ENCODE measurements around the gene VSX1. TPM values are rescaled to one million over a fixed set of nuclear protein-coding genes. Genes with fewer than 3 reads are reported as not detected.

VSX1 gene
- total and polyA plus RNA-seq, 8 donors: 0.05 TPM; not detected in 7

- no peaks in the 10 kb centered on the region for H3K4me1 ChIP-seq
- no peaks in the 10 kb centered on the region for H3K36me3 ChIP-seq
- intact Hi-C loops (cut with DNase I; ENCODE audit: low total_unique reads): no loop called here
- TF ChIP-seq POLR2AphosphoS5 (IDR thresholded peaks at IDR 0.05) (no peak), CTCF (IDR thresholded peaks at IDR 0.05) (no peak), EP300 (IDR thresholded peaks at IDR 0.05) (no peak), POLR2A (IDR thresholded peaks at IDR 0.05) (no peak)
- no peak overlapping the region for H3K4me3 ChIP-seq
- peaks cover 6 to 54% (median 10%) of the 10 kb centered on the region in 3 donors for H3K27me3 ChIP-seq
- H3K9me3 ChIP-seq: no peaks in the 10 kb centered on the region
- DNase-seq: peak in 1 of 2 donors; percentile 57
- no peak overlapping the region for H3K27ac ChIP-seq
- 53 to 66% (median 61%) methylated on average over 12 to 14 of the region's 14 CpGs for WGBS, 5 donors
Measured at GRCh38 chr20:25090492-25091429, 8.8 kb upstream of the VSX1 start.

- intact Hi-C loops (cut with DNase I; ENCODE audit: low total_unique reads): no loop called here
- H3K4me1 ChIP-seq: peaks cover under 1 to 5% (median 2%) of the 10 kb centered on the region in 4 donors
- TF ChIP-seq EP300 (IDR thresholded peaks at IDR 0.05): no peak
- no peak for TF ChIP-seq POLR2A (IDR thresholded peaks at IDR 0.05)
- TF ChIP-seq CTCF (IDR thresholded peaks at IDR 0.05): no peak
- no peak for TF ChIP-seq POLR2AphosphoS5 (IDR thresholded peaks at IDR 0.05)
Measured at GRCh38 chr20:25089662-25090061, 7.7 kb upstream of the VSX1 start.

GRCh38 chr20:25089096-25089495 lies 7.2 kb upstream of the VSX1 start:
- intact Hi-C loops (cut with DNase I; ENCODE audit: low total_unique reads): no loop called here
- H3K9me3 ChIP-seq: no peaks in the 10 kb centered on the region
- H3K36me3 ChIP-seq: no peaks in the 10 kb centered on the region
- H3K27ac ChIP-seq: no peak overlapping the region
- H3K4me1 ChIP-seq: peaks cover 7 to 10% (median 8%) of the 10 kb centered on the region in 4 donors
- H3K4me3 ChIP-seq: no peak overlapping the region
- no peak for DNase-seq
- no peak for TF ChIP-seq POLR2A (IDR thresholded peaks at IDR 0.05)
- TF ChIP-seq CTCF (IDR thresholded peaks at IDR 0.05): no peak
- no peak for TF ChIP-seq POLR2AphosphoS5 (IDR thresholded peaks at IDR 0.05)
- TF ChIP-seq EP300 (IDR thresholded peaks at IDR 0.05): no peak
- H3K27me3 ChIP-seq: peaks cover 12 to 71% (median 26%) of the 10 kb centered on the region in 3 donors

More at GRCh38 chr20:25089662-25090061, 7.7 kb upstream of the VSX1 start:
- WGBS, 5 donors: 87 to 92% (median 90%) methylated on average over 12 of the region's 12 CpGs
- H3K9me3 ChIP-seq: no peaks in the 10 kb centered on the region
- peaks cover 8 to 65% (median 21%) of the 10 kb centered on the region in 3 donors for H3K27me3 ChIP-seq
- H3K27ac ChIP-seq: no peak overlapping the region
- no peaks in the 10 kb centered on the region for H3K36me3 ChIP-seq
- H3K4me3 ChIP-seq: no peak overlapping the region
- DNase-seq: no peak

GRCh38 chr20:25088267-25088666 lies 6.3 kb upstream of the VSX1 start:
- no peak overlapping the region for H3K4me3 ChIP-seq
- DNase-seq: no peak
- intact Hi-C loops (cut with DNase I; ENCODE audit: low total_unique reads): no loop called here
- no peaks in the 10 kb centered on the region for H3K9me3 ChIP-seq
- no peak overlapping the region for H3K27ac ChIP-seq
- peaks cover 15 to 19% (median 16%) of the 10 kb centered on the region in 4 donors for H3K4me1 ChIP-seq
- peaks cover 19 to 79% (median 35%) of the 10 kb centered on the region in 3 donors for H3K27me3 ChIP-seq
- no peaks in the 10 kb centered on the region for H3K36me3 ChIP-seq
- no peak for TF ChIP-seq CTCF (IDR thresholded peaks at IDR 0.05)
- TF ChIP-seq POLR2AphosphoS5 (IDR thresholded peaks at IDR 0.05): no peak
- no peak for TF ChIP-seq EP300 (IDR thresholded peaks at IDR 0.05)
- TF ChIP-seq POLR2A (IDR thresholded peaks at IDR 0.05): no peak
- 68 to 79% (median 73%) methylated on average over 6 of the region's 6 CpGs for WGBS, 5 donors

All from stomach (tissue), 9 donors.